HepG2 (cell line): ENCODE data around the gene GPR155. TPM values are rescaled to one million over a fixed set of nuclear protein-coding genes. Genes with fewer than 3 reads are reported as not detected.
A peak's percentile ranks its signal among the peaks of the same experiment; 100 is the strongest.

ENCODE experiments used
- DR1 ChIP-seq: sonication (generic); formaldehyde crosslinking; IDR thresholded peaks from 2 replicates; pipeline ENCODE4 v1.8.0; 2021; ENCODE audit warnings: mild to moderate bottlenecking, missing genetic modification reagents, inconsistent platforms
- FOXO1 ChIP-seq: sonication (generic); formaldehyde crosslinking; IDR thresholded peaks from 2 replicates; pipeline ENCODE4 v1.4.0; 2020; ENCODE audit warnings: missing genetic modification reagents
- HES4 ChIP-seq: sonication (generic); formaldehyde crosslinking; IDR thresholded peaks from 2 replicates; pipeline ENCODE4 v1.9.0; 2021; ENCODE audit warnings: mild to moderate bottlenecking, missing genetic modification reagents, borderline replicate concordance
- IKZF4 ChIP-seq: sonication (generic); formaldehyde crosslinking; IDR thresholded peaks from 2 replicates; pipeline ENCODE4 v1.5.1; 2020; ENCODE audit warnings: borderline replicate concordance, mild to moderate bottlenecking, low read depth, missing genetic modification reagents; ENCODE audit errors: not compliant biosample characterization
- KLF13 ChIP-seq: sonication (generic); formaldehyde crosslinking; IDR thresholded peaks from 2 replicates; pipeline ENCODE4 v1.4.0; 2020; ENCODE audit warnings: mild to moderate bottlenecking, missing genetic modification reagents
- MED1 ChIP-seq: sonication (generic); formaldehyde crosslinking; IDR thresholded peaks from 2 replicates; pipeline ENCODE4 v1.4.0; 2020; ENCODE audit warnings: missing genetic modification reagents
- MEIS1 ChIP-seq: sonication (generic); formaldehyde crosslinking; IDR thresholded peaks from 2 replicates; pipeline ENCODE4 v1.9.0; 2021; ENCODE audit warnings: mild to moderate bottlenecking, missing genetic modification reagents, moderate library complexity, borderline replicate concordance
- NR2F6 ChIP-seq, 2 experiments: IDR thresholded peaks; 2 replicates each; pipeline ENCODE4 v1.6.1; 2016; ENCODE audit warnings: antibody characterized with exemption in 1 of 2, mild to moderate bottlenecking in 1 of 2
- POGZ ChIP-seq: sonication (generic); formaldehyde crosslinking; IDR thresholded peaks from 2 replicates; pipeline ENCODE4 v1.4.0; 2020; ENCODE audit warnings: mild to moderate bottlenecking, missing genetic modification reagents
- RBM39 ChIP-seq: fragments of 200-400 bp; formaldehyde crosslinking; IDR thresholded peaks from one replicate; pipeline ENCODE4 v1.6.1; 2018; ENCODE audit warnings: antibody characterized with exemption, mild to moderate bottlenecking, low read depth, low read length; ENCODE audit not compliant: poor library complexity, severe bottlenecking
- ZBTB42 ChIP-seq: sonication (generic); formaldehyde crosslinking; IDR thresholded peaks from 2 replicates; pipeline ENCODE4 v1.5.0; 2020; ENCODE audit warnings: mild to moderate bottlenecking, missing genetic modification reagents
- ZIK1 ChIP-seq: sonication (generic); formaldehyde crosslinking; IDR thresholded peaks from 2 replicates; pipeline ENCODE4 v1.5.0; 2020; ENCODE audit warnings: mild to moderate bottlenecking, low read depth, missing genetic modification reagents, borderline replicate concordance
- ZMYM4 ChIP-seq: sonication (generic); formaldehyde crosslinking; IDR thresholded peaks from 2 replicates; pipeline ENCODE4 v1.8.1; 2023; ENCODE audit warnings: mild to moderate bottlenecking, missing genetic modification reagents
- ZNF121 ChIP-seq: sonication (generic); formaldehyde crosslinking; IDR thresholded peaks from 2 replicates; pipeline ENCODE4 v1.5.0; 2020; ENCODE audit warnings: mild to moderate bottlenecking, missing genetic modification reagents
- ZNF335 ChIP-seq: sonication (generic); formaldehyde crosslinking; IDR thresholded peaks from 2 replicates; pipeline ENCODE4 v1.4.0; 2020; ENCODE audit warnings: missing genetic modification reagents
- polyA plus RNA-seq, 8 experiments: library from polyadenylated mRNA; depleted of rRNA in 3 of 8; stranded (reverse) in 7 of 8; unstranded in 1 of 8; fragments of >200 nt; fragmentation: Illumina TruSeq in 4 of 8; extraction: Trizol in 4 of 8; gene quantifications; 2 replicates each; pipeline versions ENCODE4 v1.2.1 to v1.2.3, GENCODE V29; 2011 to 2016; ENCODE audit warnings: low read depth in 4 of 8, missing spikeins in 1 of 8, mixed read lengths in 1 of 8; ENCODE audit not compliant: insufficient read depth in 1 of 8
- total RNA-seq, 5 experiments: library from RNA; depleted of rRNA; stranded (reverse); fragments of >200 nt; fragmentation: Illumina TruSeq; extraction: Trizol; gene quantifications; 2 replicates each; pipeline ENCODE4 v1.2.3, GENCODE V29; 2016; ENCODE audit warnings: low read depth in 1 of 5
- TF ChIP-seq, protein P1 (sequence below): sonication (generic); formaldehyde crosslinking; IDR thresholded peaks from 2 replicates; pipeline ENCODE4 v1.5.0; 2020; ENCODE audit warnings: missing genetic modification reagents, mild to moderate bottlenecking, borderline replicate concordance
- TF ChIP-seq, protein P2 (sequence below): IDR thresholded peaks from 2 replicates; pipeline ENCODE4 v1.6.1; 2016
- TF ChIP-seq, protein P3 (sequence below): IDR thresholded peaks from 2 replicates; pipeline ENCODE4 v1.6.1; 2016; ENCODE audit warnings: low read depth, missing genetic modification reagents, missing compliant biosample characterization
- TF ChIP-seq, protein P4 (sequence below): sonication (generic); formaldehyde crosslinking; IDR thresholded peaks from 2 replicates; pipeline ENCODE4 v1.4.0; 2020; ENCODE audit warnings: low read depth, mild to moderate bottlenecking, missing genetic modification reagents

The GPR155 gene
- total and polyA plus RNA-seq, 2 of the 13 experiments (the other 11 are each of a cell fraction or from before 2014, with no cell fraction given) = 0.15 to 0.49 TPM

DNA sequence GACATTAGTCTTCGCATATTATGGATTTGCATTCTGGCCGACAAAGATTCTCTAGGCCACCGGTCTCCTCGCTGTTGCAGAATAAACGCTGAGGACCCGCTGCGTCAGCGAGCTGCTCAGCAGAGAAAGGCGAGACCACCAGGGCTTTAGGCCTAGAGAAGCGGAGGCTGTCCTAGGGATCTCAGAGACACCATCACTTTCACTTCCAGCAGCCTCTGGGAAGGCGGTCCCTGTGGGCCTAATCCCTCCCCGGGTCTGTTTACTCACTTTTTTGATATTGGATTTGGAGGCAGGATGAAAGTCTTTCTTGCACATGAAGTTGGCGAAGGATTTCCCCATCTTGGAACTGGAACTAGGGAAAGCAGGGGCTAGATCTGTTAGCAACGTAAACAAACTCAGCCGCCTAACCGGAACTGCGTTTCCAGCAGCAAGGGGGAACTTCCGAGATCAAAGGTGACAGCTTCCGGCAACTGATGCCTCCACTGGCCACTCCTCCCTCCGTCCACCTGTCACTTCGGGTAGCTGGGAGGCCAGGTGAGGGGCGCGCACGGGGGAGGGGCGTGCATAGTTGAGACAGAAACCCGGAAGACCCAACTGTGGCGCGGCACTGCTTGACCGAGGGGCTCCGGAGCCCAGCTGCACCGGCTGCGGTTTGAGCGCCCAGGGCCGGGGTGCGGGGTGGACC lies 91.4 kb downstream of the GPR155 start, which contains the start of gene SCRN3 (continued):
- TF ChIP-seq, protein P1, sequence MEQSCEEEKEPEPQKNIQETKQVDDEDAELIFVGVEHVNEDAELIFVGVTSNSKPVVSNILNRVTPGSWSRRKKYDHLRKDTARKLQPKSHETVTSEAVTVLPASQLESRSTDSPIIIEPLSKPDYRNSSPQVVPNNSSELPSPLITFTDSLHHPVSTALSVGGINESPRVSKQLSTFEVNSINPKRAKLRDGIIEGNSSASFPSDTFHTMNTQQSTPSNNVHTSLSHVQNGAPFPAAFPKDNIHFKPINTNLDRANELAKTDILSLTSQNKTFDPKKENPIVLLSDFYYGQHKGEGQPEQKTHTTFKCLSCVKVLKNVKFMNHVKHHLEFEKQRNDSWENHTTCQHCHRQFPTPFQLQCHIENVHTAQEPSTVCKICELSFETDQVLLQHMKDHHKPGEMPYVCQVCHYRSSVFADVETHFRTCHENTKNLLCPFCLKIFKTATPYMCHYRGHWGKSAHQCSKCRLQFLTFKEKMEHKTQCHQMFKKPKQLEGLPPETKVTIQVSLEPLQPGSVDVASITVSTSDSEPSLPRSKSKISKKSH (CRISPR knock-in tag) = 0 out of 2 replicates have a peak, but pooled peaks have one; percentile 18
- TF ChIP-seq ZNF121 (CRISPR knock-in tag) = 0 out of 2 replicates have a peak, but pooled peaks have one; percentile 6
- peak; percentile 99 for TF ChIP-seq MEIS1
- TF ChIP-seq NR2F6 (IDR thresholded peaks at IDR 0.05) = peak; percentile 33; the same call in 1 of the 2 replicates
- TF ChIP-seq NR2F6 (CRISPR knock-in tag; IDR thresholded peaks at IDR 0.05) = peak; percentile 64; the same call in 1 of the 2 replicates
- peak; percentile 62 for TF ChIP-seq IKZF4
- TF ChIP-seq RBM39 = peak; percentile 89
- peak; percentile 70; the same call in 1 of the 2 replicates for TF ChIP-seq ZBTB42 (CRISPR knock-in tag)
- TF ChIP-seq KLF13 (CRISPR knock-in tag) = 0 out of 2 replicates have a peak, but pooled peaks have one; percentile 21
- TF ChIP-seq, protein P2, sequence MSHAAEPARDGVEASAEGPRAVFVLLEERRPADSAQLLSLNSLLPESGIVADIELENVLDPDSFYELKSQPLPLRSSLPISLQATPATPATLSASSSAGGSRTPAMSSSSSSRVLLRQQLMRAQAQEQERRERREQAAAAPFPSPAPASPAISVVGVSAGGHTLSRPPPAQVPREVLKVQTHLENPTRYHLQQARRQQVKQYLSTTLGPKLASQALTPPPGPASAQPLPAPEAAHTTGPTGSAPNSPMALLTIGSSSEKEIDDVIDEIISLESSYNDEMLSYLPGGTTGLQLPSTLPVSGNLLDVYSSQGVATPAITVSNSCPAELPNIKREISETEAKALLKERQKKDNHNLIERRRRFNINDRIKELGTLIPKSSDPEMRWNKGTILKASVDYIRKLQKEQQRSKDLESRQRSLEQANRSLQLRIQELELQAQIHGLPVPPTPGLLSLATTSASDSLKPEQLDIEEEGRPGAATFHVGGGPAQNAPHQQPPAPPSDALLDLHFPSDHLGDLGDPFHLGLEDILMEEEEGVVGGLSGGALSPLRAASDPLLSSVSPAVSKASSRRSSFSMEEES (CRISPR knock-in tag) = peak; percentile 50; the same call in 1 of the 2 replicates
- TF ChIP-seq, protein P3, sequence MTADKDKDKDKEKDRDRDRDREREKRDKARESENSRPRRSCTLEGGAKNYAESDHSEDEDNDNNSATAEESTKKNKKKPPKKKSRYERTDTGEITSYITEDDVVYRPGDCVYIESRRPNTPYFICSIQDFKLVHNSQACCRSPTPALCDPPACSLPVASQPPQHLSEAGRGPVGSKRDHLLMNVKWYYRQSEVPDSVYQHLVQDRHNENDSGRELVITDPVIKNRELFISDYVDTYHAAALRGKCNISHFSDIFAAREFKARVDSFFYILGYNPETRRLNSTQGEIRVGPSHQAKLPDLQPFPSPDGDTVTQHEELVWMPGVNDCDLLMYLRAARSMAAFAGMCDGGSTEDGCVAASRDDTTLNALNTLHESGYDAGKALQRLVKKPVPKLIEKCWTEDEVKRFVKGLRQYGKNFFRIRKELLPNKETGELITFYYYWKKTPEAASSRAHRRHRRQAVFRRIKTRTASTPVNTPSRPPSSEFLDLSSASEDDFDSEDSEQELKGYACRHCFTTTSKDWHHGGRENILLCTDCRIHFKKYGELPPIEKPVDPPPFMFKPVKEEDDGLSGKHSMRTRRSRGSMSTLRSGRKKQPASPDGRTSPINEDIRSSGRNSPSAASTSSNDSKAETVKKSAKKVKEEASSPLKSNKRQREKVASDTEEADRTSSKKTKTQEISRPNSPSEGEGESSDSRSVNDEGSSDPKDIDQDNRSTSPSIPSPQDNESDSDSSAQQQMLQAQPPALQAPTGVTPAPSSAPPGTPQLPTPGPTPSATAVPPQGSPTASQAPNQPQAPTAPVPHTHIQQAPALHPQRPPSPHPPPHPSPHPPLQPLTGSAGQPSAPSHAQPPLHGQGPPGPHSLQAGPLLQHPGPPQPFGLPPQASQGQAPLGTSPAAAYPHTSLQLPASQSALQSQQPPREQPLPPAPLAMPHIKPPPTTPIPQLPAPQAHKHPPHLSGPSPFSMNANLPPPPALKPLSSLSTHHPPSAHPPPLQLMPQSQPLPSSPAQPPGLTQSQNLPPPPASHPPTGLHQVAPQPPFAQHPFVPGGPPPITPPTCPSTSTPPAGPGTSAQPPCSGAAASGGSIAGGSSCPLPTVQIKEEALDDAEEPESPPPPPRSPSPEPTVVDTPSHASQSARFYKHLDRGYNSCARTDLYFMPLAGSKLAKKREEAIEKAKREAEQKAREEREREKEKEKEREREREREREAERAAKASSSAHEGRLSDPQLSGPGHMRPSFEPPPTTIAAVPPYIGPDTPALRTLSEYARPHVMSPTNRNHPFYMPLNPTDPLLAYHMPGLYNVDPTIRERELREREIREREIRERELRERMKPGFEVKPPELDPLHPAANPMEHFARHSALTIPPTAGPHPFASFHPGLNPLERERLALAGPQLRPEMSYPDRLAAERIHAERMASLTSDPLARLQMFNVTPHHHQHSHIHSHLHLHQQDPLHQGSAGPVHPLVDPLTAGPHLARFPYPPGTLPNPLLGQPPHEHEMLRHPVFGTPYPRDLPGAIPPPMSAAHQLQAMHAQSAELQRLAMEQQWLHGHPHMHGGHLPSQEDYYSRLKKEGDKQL (CRISPR knock-in tag) = peak; percentile 30; the same call in 1 of the 2 replicates
- peak; percentile 37 for TF ChIP-seq ZIK1 (CRISPR knock-in tag)
- TF ChIP-seq FOXO1 (CRISPR knock-in tag) = peak; percentile 80; the same call in 1 of the 2 replicates
- peak; percentile 46 for TF ChIP-seq MED1 (CRISPR knock-in tag)
- TF ChIP-seq ZMYM4 (CRISPR knock-in tag) = peak; percentile 97
- 0 out of 2 replicates have a peak, but pooled peaks have one; percentile 44 for TF ChIP-seq POGZ
- peak; percentile 31 for TF ChIP-seq ZNF335 (CRISPR knock-in tag)
- TF ChIP-seq DR1 (CRISPR knock-in tag) = no peak
- 0 out of 2 replicates have a peak, but pooled peaks have one; percentile 35 for TF ChIP-seq HES4
- TF ChIP-seq, protein P4, sequence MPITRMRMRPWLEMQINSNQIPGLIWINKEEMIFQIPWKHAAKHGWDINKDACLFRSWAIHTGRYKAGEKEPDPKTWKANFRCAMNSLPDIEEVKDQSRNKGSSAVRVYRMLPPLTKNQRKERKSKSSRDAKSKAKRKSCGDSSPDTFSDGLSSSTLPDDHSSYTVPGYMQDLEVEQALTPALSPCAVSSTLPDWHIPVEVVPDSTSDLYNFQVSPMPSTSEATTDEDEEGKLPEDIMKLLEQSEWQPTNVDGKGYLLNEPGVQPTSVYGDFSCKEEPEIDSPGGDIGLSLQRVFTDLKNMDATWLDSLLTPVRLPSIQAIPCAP = peak; percentile 88; the same call in 1 of the 2 replicates
